Omental fat pad (tissue), 4 donors: ENCODE results near the gene C16orf95. TPM values are rescaled to one million over a fixed set of nuclear protein-coding genes. Genes with fewer than 3 reads are reported as not detected.

Experiments
- ATAC-seq: fragments of 150-250 bp; one replicate; pipeline ENCODE4 v1.9.1; 2016; ENCODE audit warnings: mild to moderate bottlenecking, moderate library complexity; ENCODE audit not compliant: low FRiP score
- DNase-seq: peaks from one replicate; pipeline ENCODE4 v3.0.0-alpha.2; 2019; ENCODE audit warnings: low spot score
- CTCF ChIP-seq, 3 donors: fragments of 450-650 bp; IDR thresholded peaks; one replicate each; pipeline ENCODE4 v1.5.1; 2016 to 2017; ENCODE audit warnings: antibody characterized with exemption in 3 of 3, mild to moderate bottlenecking in 3 of 3, moderate library complexity in 2 of 3
- total RNA-seq, 4 donors: library from RNA; depleted of rRNA; stranded (reverse); fragments of >200 nt; gene quantifications; one replicate each; pipeline ENCODE4 v1.1.0, GENCODE V29; 2016

The C16orf95 gene
- total RNA-seq, 4 donors from 2014 or later, result 1.6 to 7.1 (median 2.5) TPM

DNA sequence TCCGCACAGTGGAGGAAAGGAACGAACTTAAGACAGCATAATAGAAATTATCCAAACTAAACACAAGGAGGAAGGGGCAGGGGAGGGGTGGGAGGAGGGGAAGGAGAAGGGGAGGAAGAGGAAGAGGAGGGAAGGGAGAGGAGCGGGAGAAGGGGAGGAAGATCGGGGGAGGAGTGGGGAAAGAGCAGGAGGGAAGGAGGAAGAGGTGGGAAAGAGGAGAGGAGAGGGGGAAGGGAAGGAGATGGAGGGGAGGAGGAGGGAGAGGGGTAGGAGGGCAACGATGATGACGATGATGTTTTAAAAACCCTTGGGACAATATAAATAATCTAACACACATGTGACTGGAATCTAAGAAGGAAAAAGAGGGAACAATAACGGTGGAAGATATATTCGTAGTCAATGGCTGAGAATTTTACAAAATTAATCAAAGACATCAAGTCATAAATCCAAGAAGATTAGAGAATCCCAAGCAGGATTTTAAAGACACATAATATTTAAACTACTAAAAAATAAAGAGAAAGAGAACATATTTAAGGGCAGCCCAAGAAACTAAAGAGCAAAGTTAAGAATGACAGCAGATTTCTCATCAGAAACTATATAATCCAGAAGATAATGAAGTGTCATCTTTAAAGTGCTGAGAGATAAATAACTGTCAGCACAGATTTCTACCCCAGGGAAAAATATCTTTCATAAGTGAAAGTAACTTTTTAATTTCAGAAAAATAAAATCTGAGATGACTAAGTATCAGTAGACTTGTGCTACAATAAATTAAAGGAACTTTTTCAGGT lies 30.2 kb downstream of the C16orf95 start:
- DNase-seq, result no peak
- TF ChIP-seq CTCF (IDR thresholded peaks at IDR 0.05), result no peak
- ATAC-seq, result no peak

DNA sequence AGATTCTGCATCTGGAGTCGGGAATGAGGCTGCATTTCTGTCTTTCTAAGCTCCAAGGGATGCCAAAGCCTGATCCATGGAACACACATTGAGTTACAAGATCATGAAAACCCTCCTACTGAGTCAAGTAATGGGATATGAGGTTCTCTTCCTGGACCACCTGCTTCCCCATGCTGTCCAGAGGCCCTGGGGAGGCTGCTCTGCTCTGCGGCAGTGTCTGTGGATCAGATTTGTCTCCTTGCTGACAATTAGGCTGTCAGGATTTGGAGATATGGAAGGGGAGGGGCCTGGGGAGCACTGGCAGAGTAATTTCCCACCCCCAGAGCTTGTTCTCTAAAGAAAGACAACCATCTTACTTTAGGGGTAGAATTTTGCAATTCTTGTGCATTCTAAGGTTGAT lies 33.0 kb downstream of the C16orf95 start:
- DNase-seq (no peak), ATAC-seq (no peak)
- TF ChIP-seq CTCF (IDR thresholded peaks at IDR 0.05), result no peak

DNA sequence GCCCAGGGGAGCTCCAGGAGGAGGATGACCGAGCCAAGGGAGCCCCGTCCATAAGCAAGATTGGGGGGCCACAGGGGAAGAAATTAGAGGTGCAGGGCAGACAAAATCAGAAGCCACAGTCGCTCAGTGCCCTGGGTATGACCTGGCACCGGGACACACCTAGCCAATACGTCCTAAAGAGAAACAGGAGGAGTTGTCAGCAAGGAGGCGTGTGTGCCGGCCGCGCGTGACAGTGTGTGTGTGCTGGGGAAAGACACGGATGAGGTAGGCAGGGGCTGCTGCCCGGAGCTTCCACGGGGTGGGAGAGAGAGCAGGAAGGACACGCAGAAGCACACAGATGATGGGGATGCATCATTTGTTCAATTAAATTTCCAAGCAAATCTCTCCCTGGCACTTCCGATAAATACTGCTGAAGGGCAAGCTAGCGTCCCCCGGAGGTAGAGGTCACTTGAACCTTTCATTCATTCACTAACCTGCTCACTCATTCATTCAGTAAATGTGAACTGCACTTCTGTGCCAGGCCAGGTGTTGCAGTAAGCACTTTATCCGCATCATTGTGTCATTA lies 38.0 kb downstream of the C16orf95 start:
- no peak for ATAC-seq
- DNase-seq, result no peak
- no peak for TF ChIP-seq CTCF (IDR thresholded peaks at IDR 0.05)

DNA sequence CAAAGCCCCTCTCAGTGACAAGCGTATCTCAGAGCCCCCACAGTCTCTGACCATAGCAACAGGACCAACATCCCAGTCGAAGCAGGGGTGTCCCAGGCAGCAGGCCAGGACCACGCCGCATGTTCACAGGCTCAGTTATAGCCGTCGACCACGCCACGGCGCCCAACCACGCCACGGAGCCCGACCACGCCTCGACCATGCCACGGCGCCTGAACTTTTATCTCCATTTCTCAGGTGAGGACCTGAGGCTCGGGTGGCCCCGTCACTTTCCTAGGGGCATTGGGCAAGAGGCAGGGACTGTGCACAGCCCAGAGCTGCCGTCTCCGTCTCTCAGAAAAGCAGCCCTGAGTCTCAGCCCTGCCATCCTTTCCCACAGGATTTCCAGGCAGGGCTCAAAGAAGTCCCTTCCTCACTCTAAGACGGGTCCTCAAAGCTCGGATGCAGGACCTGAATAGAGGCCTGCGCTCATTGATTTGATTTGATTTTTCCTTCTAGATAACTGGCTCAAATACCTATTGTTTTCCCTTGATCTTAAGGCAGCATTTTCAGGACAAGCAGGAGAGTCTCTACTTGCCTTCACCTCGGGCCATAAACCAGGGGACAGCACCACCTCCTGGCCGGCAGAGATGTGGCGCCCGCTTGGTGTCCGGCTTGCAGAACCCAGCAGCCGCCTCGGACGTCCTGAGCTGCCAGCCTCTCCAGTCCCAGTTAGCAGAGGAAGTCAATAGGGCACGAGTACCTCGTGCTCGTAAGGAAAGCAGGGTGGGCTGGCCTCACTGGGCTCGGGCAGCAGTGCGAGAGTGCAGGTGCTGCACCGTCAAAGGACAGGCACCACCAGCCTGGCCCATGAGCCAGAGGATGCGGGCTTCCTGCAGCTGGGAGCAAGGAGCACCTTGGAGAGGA lies 38.8 kb downstream of the C16orf95 start:
- peak in 1 of 3 donors; percentile 38 for TF ChIP-seq CTCF (IDR thresholded peaks at IDR 0.05)
- DNase-seq, result peak; percentile 34
- peak; percentile 78 for ATAC-seq

- TF ChIP-seq CTCF (IDR thresholded peaks at IDR 0.05), result no peak
- DNase-seq (no peak), ATAC-seq (no peak)
Observed at GRCh38 chr16:87276924-87277323, 40.3 kb downstream of the C16orf95 start.

GRCh38 chr16:87276091-87276701 lies 41.0 kb downstream of the C16orf95 start:
- DNase-seq (no peak), ATAC-seq (no peak)
- no peak for TF ChIP-seq CTCF (IDR thresholded peaks at IDR 0.05)
